ENCODE data around the gene ARL6IP4. TPM values are rescaled to one million over a fixed set of nuclear protein-coding genes. Genes with fewer than 3 reads are reported as not detected.

ARL6IP4 gene
- total and polyA plus RNA-seq, 2 of the 4 experiments (the other 2 are of a cell fraction): 161 to 254 TPM

- intact Hi-C loops (cut with micrococcal nuclease) (no loop called here), dilution Hi-C loops (cut with HindIII; ENCODE audit: low sequenced_read_pairs, unreplicated experiment) (no loop called here), in situ Hi-C loops (cut with MboI; ENCODE audit: low sequenced_read_pairs) (no loop called here)
- no peak overlapping the region for H4K5ac ChIP-seq (ENCODE audit: low read depth, low read length)
- H2BK120ac ChIP-seq (ENCODE audit: low read depth, low read length): no peak overlapping the region; the same call in 1 of the 2 replicates
- H2AFZ ChIP-seq (replicated peaks; ENCODE audit: low read length, poor library complexity): peak overlapping the region; percentile 47
- no peak overlapping the region for H3K9ac ChIP-seq (ENCODE audit: low read depth, low read length)
- peaks cover 5% of the 10 kb centered on the region; the same call in 1 of the 2 replicates for H4K20me1 ChIP-seq (ENCODE audit: insufficient read depth, low read length)
- H2AK5ac ChIP-seq (ENCODE audit: low read depth, low read length): peak overlapping the region; percentile 62; the same call in 1 of the 2 replicates
- ATAC-seq (ENCODE audit: low read depth): no peak
- H2AK9ac ChIP-seq (replicated peaks; ENCODE audit: low read depth, low read length, poor library complexity): no peak overlapping the region
- peaks cover 0 to 24% of the 10 kb centered on the region in 2 experiments; a peak in 2 of 4 replicates for H3K79me1 ChIP-seq (ENCODE audit: low read depth in 1 of 2, low read length in 2 of 2)
- no peak overlapping the region for H3K14ac ChIP-seq (replicated peaks; ENCODE audit: low read depth, low read length)
- CTCF ChIA-PET: no interaction called here
- H3K9me1 ChIP-seq (ENCODE audit: insufficient read depth, low read length): peaks cover 25% of the 10 kb centered on the region
- H3K9me3 ChIP-seq (ENCODE audit: control insufficient read depth, insufficient read depth, low read length): no peaks in the 10 kb centered on the region
- no peak overlapping the region for H3K27ac ChIP-seq (ENCODE audit: insufficient read depth, low read length)
- H3K23ac ChIP-seq (ENCODE audit: low read depth, low read length): no peak overlapping the region
- H3K4me3 ChIP-seq (ENCODE audit: insufficient read depth, low read depth, low read length): no peak overlapping the region
- peak overlapping the region; percentile 52; the same call in 1 of the 2 replicates for H4K91ac ChIP-seq (ENCODE audit: insufficient read depth, low read depth, low read length)
- BruUV-seq (replicated peaks): no TSS peak
- TF ChIP-seq USF2 (IDR thresholded peaks at IDR 0.05; ENCODE audit: low read depth, low read length) (no peak), MAFK (IDR thresholded peaks at IDR 0.05; ENCODE audit: low read depth, low read length) (no peak), CHD1 (IDR thresholded peaks at IDR 0.05; ENCODE audit: low read depth, low read length) (no peak), FOS (IDR thresholded peaks at IDR 0.05; ENCODE audit: low read depth, low read length) (no peak), ELK1 (IDR thresholded peaks at IDR 0.05; ENCODE audit: borderline replicate concordance, low read depth, low read length) (no peak), RFX5 (IDR thresholded peaks at IDR 0.05; ENCODE audit: low read depth, low read length) (no peak), CEBPB (IDR thresholded peaks at IDR 0.05; ENCODE audit: low read depth, low read length) (no peak), RCOR1 (IDR thresholded peaks at IDR 0.05; ENCODE audit: insufficient replicate concordance, low read length) (no peak), NFE2L2 (IDR thresholded peaks at IDR 0.05; ENCODE audit: low read depth, low read length) (no peak)
- no peak overlapping the region for H2BK15ac ChIP-seq (ENCODE audit: low read depth, low read length)
- H3K36me3 ChIP-seq (ENCODE audit: control insufficient read depth, insufficient read depth, low read length): no peaks in the 10 kb centered on the region
- no peak overlapping the region for H2BK20ac ChIP-seq (ENCODE audit: low read depth, low read length)
- WGBS, 2 experiments (ENCODE audit: extremely low coverage in 2 of 2, insufficient read length in 1 of 2): 92% methylated on average over 5 of the region's 14 CpGs; no CpG with 5 or more reads in 1 of the 2 experiments
- no peak overlapping the region for H2BK5ac ChIP-seq (ENCODE audit: low read depth, low read length, poor library complexity, severe bottlenecking)
- DNase-seq: no peak
- peaks cover 22% of the 10 kb centered on the region for H3K4me1 ChIP-seq (ENCODE audit: control insufficient read depth, insufficient read depth, low read length)
- H3K4ac ChIP-seq (ENCODE audit: low read depth, low read length): no peak overlapping the region
- H3K27me3 ChIP-seq (ENCODE audit: control insufficient read depth, insufficient read depth, low read length): no peaks in the 10 kb centered on the region
- no peak overlapping the region for H3K18ac ChIP-seq (ENCODE audit: low read depth, low read length)
- H4K8ac ChIP-seq (ENCODE audit: low read depth in 2 of 2, low read length in 2 of 2): no peak overlapping the region
- POLR2A ChIA-PET (ENCODE audit: unreplicated experiment): no interaction called here
- H3K56ac ChIP-seq (ENCODE audit: extremely low read depth, insufficient read depth, low read length): no peak overlapping the region
- no peak overlapping the region for H3K4me2 ChIP-seq (ENCODE audit: low read depth, low read length)
Measured at GRCh38 chr12:122948605-122949004, 31.9 kb upstream of the ARL6IP4 start.

Data from IMR-90 (cell line).